Liver (tissue), 9 donors: Measurements from ENCODE around the gene PSMB10. TPM values are rescaled to one million over a fixed set of nuclear protein-coding genes. Genes with fewer than 3 reads are reported as not detected.
"Not testable (repeated sequence)": the region's sequence is repeated elsewhere in the genome, so short reads cannot be mapped to it uniquely, and the experiment has no call there.

Source experiments
- DNase-seq: peaks from one replicate; pipeline ENCODE4 v3.0.0-alpha.2; 2017; ENCODE audit warnings: low spot score
- H3K27ac ChIP-seq, 2 donors: one replicate each; pipeline ENCODE4 v1.7.0; 2013; ENCODE audit warnings: inconsistent platforms in 2 of 2, low read length in 2 of 2, control low read depth in 1 of 2, low read depth in 1 of 2, mild to moderate bottlenecking in 1 of 2
- H3K27me3 ChIP-seq, 4 donors: one replicate each; pipeline versions ENCODE4 v1.6.1 to v1.7.0; 2013; ENCODE audit warnings: low read length in 3 of 4, inconsistent platforms in 1 of 4, mild to moderate bottlenecking in 1 of 4, moderate library complexity in 1 of 4; ENCODE audit not compliant: control insufficient read depth in 4 of 4, insufficient read depth in 4 of 4
- H3K36me3 ChIP-seq, 4 donors: one replicate each; pipeline versions ENCODE4 v1.6.1 to v1.7.0; 2013; ENCODE audit warnings: low read length in 3 of 4, mild to moderate bottlenecking in 3 of 4, low read depth in 1 of 4, moderate library complexity in 1 of 4; ENCODE audit not compliant: control insufficient read depth in 4 of 4, insufficient read depth in 3 of 4
- H3K4me1 ChIP-seq, 4 donors: one replicate each; pipeline versions ENCODE4 v1.6.1 to v1.7.0; 2013; ENCODE audit warnings: low read length in 3 of 4, mild to moderate bottlenecking in 3 of 4, moderate library complexity in 1 of 4; ENCODE audit not compliant: control insufficient read depth in 4 of 4, insufficient read depth in 4 of 4
- H3K4me3 ChIP-seq, 3 donors: one replicate each; pipeline versions ENCODE4 v1.6.1 to v1.7.0; 2013; ENCODE audit warnings: low read length in 3 of 3, control low read depth in 1 of 3, low read depth in 1 of 3, mild to moderate bottlenecking in 1 of 3
- H3K9ac ChIP-seq, 2 donors: one replicate each; pipeline ENCODE4 v1.7.0; 2013; ENCODE audit warnings: low read length in 2 of 2, mild to moderate bottlenecking in 2 of 2, moderate library complexity in 2 of 2, control low read depth in 1 of 2, low read depth in 1 of 2
- H3K9me3 ChIP-seq, 4 donors: one replicate each; pipeline versions ENCODE4 v1.6.1 to v1.7.0; 2013; ENCODE audit warnings: low read length in 3 of 4; ENCODE audit not compliant: control insufficient read depth in 4 of 4
- EGR1 ChIP-seq, 2 donors: IDR thresholded peaks; 2 replicates each; pipeline ENCODE4 v1.6.1; 2016 to 2018; ENCODE audit warnings: antibody characterized with exemption in 2 of 2, low read depth in 2 of 2
- FOXA2 ChIP-seq: IDR thresholded peaks from 2 replicates; pipeline ENCODE4 v1.6.1; 2016; ENCODE audit warnings: antibody characterized with exemption
- HNF4A ChIP-seq, 2 donors: conservative IDR thresholded peaks; 2 replicates each; pipeline ENCODE4 v1.6.1; 2016; ENCODE audit warnings: antibody characterized with exemption in 2 of 2, mild to moderate bottlenecking in 2 of 2
- HNF4G ChIP-seq: IDR thresholded peaks from 2 replicates; pipeline ENCODE4 v1.6.1; 2016; ENCODE audit warnings: antibody characterized with exemption
- JUND ChIP-seq, 2 donors: IDR thresholded peaks; 2 replicates each; pipeline ENCODE4 v1.6.1; 2016; ENCODE audit warnings: antibody characterized with exemption in 2 of 2
- NR2F2 ChIP-seq: IDR thresholded peaks from 2 replicates; pipeline ENCODE4 v1.6.1; 2016; ENCODE audit warnings: antibody characterized with exemption
- RAD21 ChIP-seq, 2 donors: IDR thresholded peaks; 2 replicates each; pipeline ENCODE4 v1.6.1; 2016; ENCODE audit warnings: antibody characterized with exemption in 2 of 2, mild to moderate bottlenecking in 2 of 2
- RXRA ChIP-seq, 2 donors: IDR thresholded peaks; 2 replicates each; pipeline ENCODE4 v1.6.1; 2017 to 2018; ENCODE audit warnings: antibody characterized with exemption in 2 of 2, mild to moderate bottlenecking in 1 of 2
- SP1 ChIP-seq: IDR thresholded peaks from 2 replicates; pipeline ENCODE4 v1.6.1; 2018; ENCODE audit warnings: antibody characterized with exemption, mild to moderate bottlenecking
- WGBS: extraction: QIAGEN DNeasy Blood & Tissue Kit; methylation state at CpG from one replicate; pipeline ENCODE4 v1.1.7; 2013; 5-methylcytosine and 5-hydroxymethylcytosine counted together
- polyA plus RNA-seq, 2 donors: library from polyadenylated mRNA; stranded (reverse) in 1 of 2; unstranded in 1 of 2; fragments of 200-250 nt in 1 of 2; fragments of >200 nt in 1 of 2; fragmentation: Nextera tagmentation in 1 of 2; extraction: Ambion mirVana in 1 of 2; gene quantifications; one replicate each; pipeline versions ENCODE4 v1.2.1 to v1.2.3, GENCODE V29; 2013 to 2015
- total RNA-seq, 2 donors: library from RNA; depleted of rRNA; stranded (reverse); fragments of >200 nt; gene quantifications; one replicate each; pipeline ENCODE4 v1.2.3, GENCODE V29; 2014
- TF ChIP-seq, protein P1 (sequence below): IDR thresholded peaks from 2 replicates; pipeline ENCODE4 v1.6.1; 2016; ENCODE audit warnings: antibody characterized with exemption
- TF ChIP-seq, protein P2 (sequence below): fragments of 150-350 bp; IDR thresholded peaks from 2 replicates; pipeline ENCODE4 v1.5.1; 2017; ENCODE audit warnings: improper control_type of control experiment, low read depth, low read length; ENCODE audit not compliant: missing input control
- TF ChIP-seq, protein P3 (sequence below): IDR thresholded peaks from 2 replicates; pipeline ENCODE4 v1.6.1; 2016; ENCODE audit warnings: antibody characterized with exemption
- donor health status: healthy.
- donor health status: healthy.
- donor health status: healthy.
- donor health status: healthy.
- donor health status: healthy.

PSMB10 gene
- total and polyA plus RNA-seq, 4 donors: 24.8 to 48.2 (median 32.3) TPM

DNA sequence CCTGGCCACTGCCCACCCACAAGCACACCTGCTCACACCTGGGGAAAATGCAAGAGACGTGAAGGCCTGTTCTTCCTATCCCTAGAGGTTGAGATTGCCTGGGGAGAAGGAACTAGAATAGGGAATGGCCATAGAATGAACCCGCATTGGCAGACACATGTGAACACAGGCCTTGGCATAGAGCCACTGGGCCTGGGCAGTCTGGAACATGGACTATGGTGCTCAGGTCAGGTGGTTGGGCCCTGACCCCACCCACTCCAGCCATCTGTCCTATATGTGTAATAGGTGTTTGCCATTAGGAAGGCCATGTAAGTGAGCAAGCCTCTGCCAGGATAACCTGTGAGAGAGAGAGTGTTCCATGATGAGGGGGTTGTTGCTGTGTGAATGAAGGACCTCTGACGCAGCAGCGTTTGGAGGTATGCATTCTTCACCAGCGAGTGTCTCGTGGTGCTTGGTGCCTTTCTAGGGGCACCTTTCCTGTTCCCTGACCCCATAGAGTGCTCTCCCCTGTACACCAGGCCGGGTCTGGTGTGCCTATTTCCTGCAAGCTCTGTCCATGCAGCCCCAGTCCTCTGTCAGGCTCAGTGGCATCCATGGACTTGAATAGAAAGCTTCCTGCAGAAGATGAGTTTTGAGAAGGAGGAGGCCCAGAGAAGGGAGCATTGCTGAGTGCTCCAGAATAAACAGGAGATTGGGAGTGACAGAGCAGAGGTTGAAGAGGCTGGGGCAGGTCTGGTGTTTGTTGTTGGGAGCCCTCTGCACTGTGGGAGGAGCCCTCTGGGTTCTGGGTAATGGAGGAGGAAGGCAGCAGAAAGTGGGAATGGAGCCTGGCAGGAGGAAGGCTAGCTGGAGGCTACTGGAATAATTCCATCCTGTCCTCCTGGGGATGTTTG is 20.6 kb downstream of the PSMB10 start:
- Histone ChIP-seq H3K4me3 (no peak overlapping the region), H3K4me1 (peaks cover 11 to 35% (median 26%) of the 10 kb centered on the region in 4 donors), H3K9ac (no peak overlapping the region), H3K27me3 (no peaks in the 10 kb centered on the region), H3K27ac (peak overlapping the region; percentile 1 to 25), H3K36me3 (peaks cover 0 to 11% (median 5%) of the 10 kb centered on the region in 4 donors), H3K9me3 (no peaks in the 10 kb centered on the region)
- TF ChIP-seq EGR1 (IDR thresholded peaks at IDR 0.05; ENCODE audit: low read depth in 2 of 2): no peak
- peak; percentile 42 for TF ChIP-seq HNF4G
- TF ChIP-seq SP1: peak; percentile 50
- TF ChIP-seq JUND (IDR thresholded peaks at IDR 0.05): no peak
- peak; percentile 78 to 83 for TF ChIP-seq HNF4A (conservative IDR thresholded peaks at IDR 0.05)
- TF ChIP-seq FOXA2: no peak
- TF ChIP-seq, protein P1, sequence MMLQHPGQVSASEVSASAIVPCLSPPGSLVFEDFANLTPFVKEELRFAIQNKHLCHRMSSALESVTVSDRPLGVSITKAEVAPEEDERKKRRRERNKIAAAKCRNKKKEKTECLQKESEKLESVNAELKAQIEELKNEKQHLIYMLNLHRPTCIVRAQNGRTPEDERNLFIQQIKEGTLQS: no peak
- TF ChIP-seq RAD21 (IDR thresholded peaks at IDR 0.05): peak in 1 of 2 donors; percentile 13
- TF ChIP-seq, protein P2, sequence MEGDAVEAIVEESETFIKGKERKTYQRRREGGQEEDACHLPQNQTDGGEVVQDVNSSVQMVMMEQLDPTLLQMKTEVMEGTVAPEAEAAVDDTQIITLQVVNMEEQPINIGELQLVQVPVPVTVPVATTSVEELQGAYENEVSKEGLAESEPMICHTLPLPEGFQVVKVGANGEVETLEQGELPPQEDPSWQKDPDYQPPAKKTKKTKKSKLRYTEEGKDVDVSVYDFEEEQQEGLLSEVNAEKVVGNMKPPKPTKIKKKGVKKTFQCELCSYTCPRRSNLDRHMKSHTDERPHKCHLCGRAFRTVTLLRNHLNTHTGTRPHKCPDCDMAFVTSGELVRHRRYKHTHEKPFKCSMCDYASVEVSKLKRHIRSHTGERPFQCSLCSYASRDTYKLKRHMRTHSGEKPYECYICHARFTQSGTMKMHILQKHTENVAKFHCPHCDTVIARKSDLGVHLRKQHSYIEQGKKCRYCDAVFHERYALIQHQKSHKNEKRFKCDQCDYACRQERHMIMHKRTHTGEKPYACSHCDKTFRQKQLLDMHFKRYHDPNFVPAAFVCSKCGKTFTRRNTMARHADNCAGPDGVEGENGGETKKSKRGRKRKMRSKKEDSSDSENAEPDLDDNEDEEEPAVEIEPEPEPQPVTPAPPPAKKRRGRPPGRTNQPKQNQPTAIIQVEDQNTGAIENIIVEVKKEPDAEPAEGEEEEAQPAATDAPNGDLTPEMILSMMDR: no peak
- TF ChIP-seq RXRA (IDR thresholded peaks at IDR 0.05): peak; percentile 58 to 78
- DNase-seq: no peak
- 67% methylated on average over 7 of the region's 7 CpGs for WGBS

DNA sequence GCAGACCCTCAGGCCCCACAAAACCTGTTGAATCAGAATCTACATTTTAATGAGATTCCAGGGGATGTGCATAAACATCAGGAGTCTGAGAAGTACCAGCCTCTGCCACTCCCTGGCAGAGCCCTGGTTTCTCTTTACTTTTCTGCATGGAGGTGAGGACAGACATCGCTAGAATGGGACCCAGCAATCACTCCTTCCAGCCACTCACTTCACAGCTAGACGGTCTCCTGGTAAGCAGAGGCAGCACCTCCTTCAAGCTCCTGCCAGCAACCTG is 21.2 kb downstream of the PSMB10 start:
- Histone ChIP-seq H3K36me3 (peaks cover 0 to 15% (median 7%) of the 10 kb centered on the region in 4 donors), H3K4me1 (peaks cover 11 to 35% (median 26%) of the 10 kb centered on the region in 4 donors), H3K27ac (peak overlapping the region in 1 of 2 donors; percentile 25)
- H3K4me3 ChIP-seq, H3K9me3 ChIP-seq, H3K27me3 ChIP-seq, H3K9ac ChIP-seq, DNase-seq: not testable (repeated sequence)
- WGBS: 49% methylated on average over 2 of the region's 2 CpGs

DNA sequence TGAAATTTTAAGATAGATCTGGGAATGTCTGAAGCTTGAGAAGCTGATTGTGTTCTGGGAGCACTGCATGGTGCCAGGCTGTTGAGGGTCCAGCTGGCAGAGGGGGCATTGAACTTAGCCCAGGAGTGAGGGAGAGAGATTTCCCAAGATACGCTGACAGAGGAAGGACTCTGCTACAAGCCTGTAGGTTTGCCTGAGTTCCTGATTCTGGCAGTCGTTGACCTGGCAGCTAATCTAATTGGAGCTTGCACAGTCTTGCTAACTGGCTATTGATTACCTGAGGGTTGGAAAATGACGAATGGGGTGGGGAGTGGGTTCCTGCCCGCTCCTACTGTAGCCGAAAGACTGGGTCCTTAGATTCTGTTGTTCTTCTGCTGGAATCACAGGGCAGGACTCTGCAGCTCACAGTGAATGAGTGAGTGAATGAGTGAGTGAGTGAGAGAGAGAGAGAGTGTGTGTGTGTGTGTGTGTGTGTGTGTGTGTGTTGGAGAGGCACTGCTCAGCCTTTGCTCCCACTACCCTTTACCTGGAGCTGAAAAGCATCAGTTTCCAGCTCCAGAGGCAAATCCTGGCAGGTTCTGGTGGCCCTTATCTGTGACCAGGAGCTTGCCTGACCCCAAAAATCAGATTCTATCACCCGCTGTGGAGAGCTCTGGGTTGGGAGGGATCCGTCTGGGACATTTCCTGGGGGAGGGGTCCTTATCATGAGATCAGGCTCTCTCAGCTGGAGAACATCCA is 21.7 kb downstream of the PSMB10 start:
- WGBS: 43% methylated on average over 7 of the region's 7 CpGs
- no peak overlapping the region for H3K4me3 ChIP-seq
- H3K27ac ChIP-seq: peak overlapping the region; percentile 21 to 67
- H3K36me3 ChIP-seq: peaks cover 0 to 15% (median 8%) of the 10 kb centered on the region in 4 donors
- H3K9me3 ChIP-seq: no peaks in the 10 kb centered on the region
- no peak for DNase-seq
- H3K27me3 ChIP-seq: no peaks in the 10 kb centered on the region
- peaks cover 11 to 35% (median 26%) of the 10 kb centered on the region in 4 donors for H3K4me1 ChIP-seq
- H3K9ac ChIP-seq: no peak overlapping the region
- peak; percentile 56 for TF ChIP-seq SP1
- TF ChIP-seq NR2F2: no peak
- TF ChIP-seq RXRA (IDR thresholded peaks at IDR 0.05): peak; percentile 60 to 81
- TF ChIP-seq RAD21 (IDR thresholded peaks at IDR 0.05): no peak
- peak; percentile 33 to 51 for TF ChIP-seq HNF4A (conservative IDR thresholded peaks at IDR 0.05)
- TF ChIP-seq, protein P3, sequence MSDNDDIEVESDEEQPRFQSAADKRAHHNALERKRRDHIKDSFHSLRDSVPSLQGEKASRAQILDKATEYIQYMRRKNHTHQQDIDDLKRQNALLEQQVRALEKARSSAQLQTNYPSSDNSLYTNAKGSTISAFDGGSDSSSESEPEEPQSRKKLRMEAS: no peak
